Stimulated activated CD4-positive, alpha-beta T cell treated with anti-CD3 and anti-CD28 coated beads, Interleukin-15, amount 100 ng/mL, for 48 hours (primary cell): ENCODE measurements around the gene SLC38A7.
A peak's percentile ranks its signal among the peaks of the same experiment; 100 is the strongest.
"Not testable (repeated sequence)": the region's sequence is repeated elsewhere in the genome, so short reads cannot be mapped to it uniquely, and the experiment has no call there.

Source experiments
- DNase-seq, 2 donors: peaks; one replicate each; pipeline ENCODE4 v3.0.0-alpha.2; 2020; ENCODE audit warnings: low read depth in 2 of 2

The SLC38A7 gene

GRCh38 chr16:58684354-58685083 lies at the start of gene SLC38A7:
SLC38A7 (minus strand) TSS chr16:58684770; CDS start chr16:58680126, 4,644 bp downstream.
- peak; percentile 51 to 61 for DNase-seq

GRCh38 chr16:58733671-58734458 lies 49.3 kb upstream of the SLC38A7 start, which contains the start of gene GOT2:
GOT2 (minus strand) TSS chr16:58734316; CDS start chr16:58734228, 88 bp downstream.
- DNase-seq: peak; percentile 69 to 77

GRCh38 chr16:58733248-58733670 lies 48.7 kb upstream of the SLC38A7 start:
- DNase-seq: no peak

DNA sequence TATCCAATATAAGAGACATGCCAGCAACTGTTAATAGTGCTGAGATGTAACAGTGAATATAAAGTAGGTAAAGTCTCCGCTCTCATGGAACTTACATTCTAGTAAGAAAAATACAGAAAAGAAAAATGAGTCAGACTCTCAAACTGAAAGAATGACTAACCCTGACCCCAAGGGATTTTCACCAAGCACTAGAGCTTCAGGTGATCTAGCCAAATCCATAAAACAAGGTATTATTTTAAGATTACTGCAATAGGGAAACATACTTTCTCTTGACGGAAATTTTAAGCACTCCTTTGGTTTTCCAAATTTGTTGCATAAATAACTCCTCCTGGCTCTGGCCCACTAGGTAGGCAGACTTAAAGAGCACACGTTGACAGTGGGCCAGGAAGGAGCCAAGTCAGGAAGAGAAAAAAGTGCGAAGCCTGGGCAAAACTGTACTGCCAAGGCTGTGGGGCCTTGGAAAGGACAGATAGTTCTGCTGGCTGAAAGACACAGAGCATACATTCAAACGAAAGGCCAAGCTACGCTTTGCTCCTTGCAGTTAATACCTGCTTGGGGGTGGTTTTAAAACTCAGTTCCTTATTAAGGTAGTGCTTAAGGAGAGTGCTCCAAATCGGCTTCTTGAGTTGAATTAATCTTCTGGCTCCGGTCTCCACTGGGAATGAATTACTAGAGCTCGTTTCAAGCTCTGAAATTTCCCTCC lies 48.1 kb upstream of the SLC38A7 start:
- no peak for DNase-seq

- no peak for DNase-seq
Observed at GRCh38 chr16:58730724-58731370, 46.3 kb upstream of the SLC38A7 start.

GRCh38 chr16:58727796-58728568 lies 43.4 kb upstream of the SLC38A7 start:
- DNase-seq: no peak

DNA sequence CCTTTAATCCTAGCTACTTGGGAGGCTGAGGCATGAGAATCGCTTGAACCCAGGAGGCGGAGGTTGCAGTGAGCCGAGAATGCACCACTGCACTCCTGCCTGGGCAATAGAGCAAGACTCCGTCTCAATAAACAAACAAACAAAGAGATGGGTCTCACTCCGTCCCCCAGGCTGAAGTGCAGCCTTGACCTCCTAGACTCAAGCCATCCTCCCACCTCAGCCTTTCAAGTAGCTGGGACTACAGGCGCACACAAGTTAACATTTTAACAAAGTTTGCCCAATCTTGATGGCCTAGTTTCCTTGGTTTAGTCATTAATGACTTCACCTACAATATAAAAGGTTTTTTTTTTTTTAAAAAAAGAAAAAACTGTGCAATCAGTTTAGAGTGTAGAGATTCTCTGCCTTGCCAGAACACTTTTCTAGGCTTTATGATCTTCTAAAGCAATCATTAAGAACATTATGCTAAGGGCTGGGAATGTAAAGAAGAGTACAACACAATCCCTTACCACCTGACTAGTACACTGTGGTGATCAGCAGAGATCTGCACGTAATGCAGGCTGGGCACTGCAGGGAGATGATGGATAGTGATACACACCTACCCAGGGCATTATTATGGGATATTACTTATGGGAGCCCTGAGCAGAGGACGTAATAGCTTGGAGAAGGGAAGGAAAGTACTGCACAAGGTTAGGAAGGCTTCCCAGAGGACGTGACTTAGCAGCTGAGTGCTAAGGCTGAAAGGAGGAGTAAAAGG lies 42.6 kb upstream of the SLC38A7 start:
- no peak for DNase-seq

- DNase-seq: no peak
Observed at GRCh38 chr16:58723109-58723508, 38.5 kb upstream of the SLC38A7 start.

DNA sequence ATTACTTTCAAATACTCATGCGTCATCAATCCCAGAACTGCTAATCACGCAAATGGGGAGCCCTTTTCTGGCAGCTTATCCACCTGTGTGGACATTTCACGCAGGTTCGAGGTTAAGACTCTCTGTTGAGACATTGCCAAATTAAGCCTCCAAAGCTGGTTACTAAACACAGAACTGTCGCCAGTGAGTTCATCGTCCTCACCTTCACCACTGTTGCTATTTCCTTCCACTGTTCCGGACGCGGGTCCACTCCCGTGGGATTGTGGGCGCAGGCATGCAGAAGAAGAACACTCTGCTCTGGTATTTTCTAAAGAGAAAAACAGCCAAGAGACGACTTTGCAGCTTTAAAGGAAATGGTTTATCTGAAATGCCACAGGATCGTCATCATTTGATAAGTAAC lies 33.4 kb upstream of the SLC38A7 start:
- no peak for DNase-seq

DNA sequence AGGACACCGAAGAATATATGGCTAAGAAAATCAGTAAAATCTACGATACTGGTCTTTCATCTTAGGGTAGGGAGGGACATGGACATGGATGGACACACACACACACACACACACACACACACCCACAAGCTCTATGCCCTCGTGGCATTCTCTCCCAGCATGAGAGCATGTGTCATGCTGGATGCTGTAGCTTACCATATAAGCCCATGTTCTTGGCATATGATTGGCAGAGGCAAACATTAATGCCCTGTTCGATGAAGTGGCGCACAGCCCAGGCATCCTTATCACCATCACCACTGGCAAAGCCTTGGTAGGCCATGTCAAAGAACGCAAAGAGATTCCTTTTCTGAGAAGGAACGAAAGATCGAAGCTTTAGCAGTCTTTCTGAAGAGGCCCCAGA lies 31.9 kb upstream of the SLC38A7 start:
- no peak for DNase-seq

DNA sequence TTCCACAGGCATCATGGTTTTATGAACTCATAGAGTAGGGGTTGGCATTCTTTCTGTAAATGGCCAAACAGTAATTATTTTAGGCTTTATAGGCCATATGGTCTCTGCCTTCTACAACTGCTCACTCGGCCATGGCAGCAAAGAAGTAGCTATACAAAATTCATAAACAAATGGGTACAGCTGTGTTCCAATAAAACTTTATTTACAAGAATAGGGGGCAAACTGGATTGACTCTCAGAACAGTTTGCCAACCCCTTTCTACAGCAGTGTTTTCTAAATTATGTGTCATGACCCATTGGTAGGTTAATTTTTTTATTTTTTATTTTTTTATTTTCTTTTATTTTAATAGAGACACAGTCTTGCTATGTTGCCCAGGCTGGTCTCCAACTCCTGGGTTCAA lies 29.2 kb upstream of the SLC38A7 start:
- DNase-seq: no peak

DNA sequence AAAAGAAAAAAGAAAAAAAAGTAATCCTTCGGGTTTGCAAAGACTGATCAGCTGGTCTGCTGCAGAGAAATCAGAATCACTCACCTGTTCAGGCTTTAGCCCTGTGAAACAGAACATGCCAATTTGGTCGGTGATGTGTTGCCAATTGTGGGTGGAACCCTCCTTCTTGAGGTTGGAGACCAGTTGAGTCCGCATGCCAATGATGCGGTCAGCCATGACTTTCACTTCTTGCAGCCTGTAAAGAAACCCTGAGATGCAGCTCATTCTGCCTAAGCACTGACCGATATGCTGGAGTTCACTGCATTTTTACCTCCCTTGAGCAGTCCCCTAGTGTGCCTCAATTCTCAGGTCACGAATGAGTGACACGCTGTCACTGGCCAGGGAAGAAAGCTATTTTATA lies 24.8 kb upstream of the SLC38A7 start:
- no peak for DNase-seq

DNA sequence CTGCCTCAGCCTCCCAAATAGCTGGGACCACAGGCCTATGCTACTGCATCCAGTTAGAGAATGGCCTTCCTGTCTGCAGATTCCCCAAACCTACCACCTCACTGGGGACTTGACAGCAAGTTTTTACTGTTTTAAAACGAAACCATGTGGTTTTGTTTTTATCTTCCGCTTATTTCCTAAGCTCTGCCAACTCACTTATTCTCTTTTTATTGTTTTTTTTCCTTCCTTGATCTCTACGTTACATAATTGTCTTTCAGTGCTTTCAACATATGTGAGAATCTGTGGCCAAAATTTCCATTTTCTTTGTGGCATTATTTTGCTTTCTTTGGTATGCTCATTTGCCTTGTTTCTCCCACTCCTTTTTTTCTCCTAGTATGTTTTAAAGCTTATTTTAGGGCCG lies 14.6 kb upstream of the SLC38A7 start:
- DNase-seq: no peak

DNA sequence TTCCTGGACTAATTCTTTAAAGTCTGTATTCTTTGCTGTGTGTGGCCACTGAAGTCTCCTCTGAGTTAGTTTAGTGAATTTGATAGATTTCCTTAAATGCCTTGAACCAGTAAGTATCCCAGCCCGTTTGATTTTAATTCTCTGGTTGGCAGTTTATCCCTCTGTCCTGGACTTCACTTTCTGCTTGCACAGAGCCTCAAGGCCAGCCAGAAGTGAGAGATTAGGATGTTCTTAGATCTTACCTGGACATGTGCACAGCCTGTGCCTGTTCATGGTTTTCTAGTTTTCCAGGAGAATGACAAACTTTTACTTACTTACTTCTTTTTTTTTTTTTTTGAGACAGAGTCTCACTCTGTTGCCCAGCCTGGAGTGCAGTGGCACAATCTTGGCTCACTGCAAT lies 10.8 kb upstream of the SLC38A7 start:
- no peak for DNase-seq

- DNase-seq: no peak
Observed at GRCh38 chr16:58692450-58692849, 7.9 kb upstream of the SLC38A7 start.

- DNase-seq: not testable (repeated sequence)
Observed at GRCh38 chr16:58686985-58687706, 2.6 kb upstream of the SLC38A7 start.

GRCh38 chr16:58685084-58685449 lies 497 bp upstream of the SLC38A7 start:
- no peak for DNase-seq

DNA sequence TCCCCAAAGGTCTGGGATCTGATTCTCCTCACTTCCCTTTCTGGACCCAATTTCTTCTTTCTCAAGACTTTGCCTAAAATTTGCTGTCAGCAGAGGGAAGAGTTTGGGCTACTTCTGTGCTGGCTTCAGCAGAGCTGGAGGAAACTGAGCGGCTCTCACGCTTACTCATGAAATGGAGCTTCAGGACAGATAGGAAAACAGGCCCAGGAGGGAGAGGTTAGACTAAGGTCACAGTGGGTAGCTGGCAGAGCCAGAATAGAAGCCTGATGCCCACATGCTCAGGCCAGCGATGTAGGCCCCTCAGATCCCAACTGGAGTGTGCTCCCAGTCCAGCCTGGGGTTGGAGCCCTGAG lies 593 bp downstream of the SLC38A7 start:
- DNase-seq: no peak

GRCh38 chr16:58679763-58680162 lies 4.8 kb downstream of the SLC38A7 start:
- no peak for DNase-seq

DNA sequence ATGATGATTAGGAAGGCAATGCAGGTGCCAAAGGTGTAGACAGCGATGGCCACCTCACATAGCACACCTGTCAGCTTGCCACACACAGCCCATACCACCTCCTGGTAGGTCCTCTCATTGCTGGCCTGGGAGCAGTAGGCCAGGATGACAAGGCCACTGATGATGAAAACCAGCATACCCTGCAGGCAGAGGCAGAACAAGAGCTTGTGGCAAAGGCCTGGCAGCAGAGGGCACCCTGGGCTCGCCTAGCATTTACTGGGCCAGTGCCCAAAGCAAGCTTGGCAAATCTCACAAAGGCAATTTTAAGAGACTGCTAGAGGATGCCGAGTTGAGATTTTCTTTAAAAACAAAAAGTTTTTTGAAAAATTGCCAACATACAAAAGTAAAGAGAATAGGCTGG lies 5.9 kb downstream of the SLC38A7 start:
- DNase-seq: no peak
